GM06990 (cell line): ENCODE measurements around the gene ERLIN1.

ENCODE experiments used
- DNase-seq: peaks from one replicate; pipeline ENCODE4 v3.0.0-alpha.2; 2011; ENCODE audit not compliant: insufficient read length; ENCODE audit errors: extremely low read depth
- H3K27me3 ChIP-seq: replicated peaks from 2 replicates; pipeline ENCODE4 v1.6.0; 2011; ENCODE audit warnings: low read length; ENCODE audit not compliant: control insufficient read depth, insufficient read depth
- H3K36me3 ChIP-seq: 2 replicates; pipeline ENCODE4 v1.5.1; 2011; ENCODE audit warnings: low read length; ENCODE audit not compliant: control insufficient read depth, insufficient read depth
- H3K4me3 ChIP-seq: replicated peaks from 2 replicates; pipeline ENCODE4 v1.5.1; 2011; ENCODE audit warnings: low read depth, mild to moderate bottlenecking, control low read depth, low read length
- CTCF ChIP-seq: IDR thresholded peaks from 2 replicates; pipeline ENCODE4 v1.5.1; 2011; ENCODE audit warnings: low read length, control low read depth, mild to moderate bottlenecking, inconsistent platforms; ENCODE audit not compliant: insufficient read depth, poor library complexity, severe bottlenecking

ERLIN1 gene

GRCh38 chr10:100216006-100216405, 30.2 kb upstream of the ERLIN1 start:
- H3K36me3 ChIP-seq: peaks cover 9% of the 10 kb centered on the region
- no peak for TF ChIP-seq CTCF
- no peaks in the 10 kb centered on the region for H3K27me3 ChIP-seq
- no peak for DNase-seq
- H3K4me3 ChIP-seq: no peak overlapping the region

- TF ChIP-seq CTCF: no peak
- no peaks in the 10 kb centered on the region for H3K27me3 ChIP-seq
- H3K4me3 ChIP-seq: no peak overlapping the region
- peaks cover 2% of the 10 kb centered on the region for H3K36me3 ChIP-seq
- DNase-seq: no peak
These were observed 23.5 kb upstream of the ERLIN1 start for GRCh38 chr10:100209303-100209702.

- no peak for TF ChIP-seq CTCF
- H3K36me3 ChIP-seq: peaks cover 3% of the 10 kb centered on the region
- H3K27me3 ChIP-seq: no peaks in the 10 kb centered on the region
- no peak for DNase-seq
- H3K4me3 ChIP-seq: no peak overlapping the region
These were observed 22.4 kb upstream of the ERLIN1 start for GRCh38 chr10:100208276-100208675.

GRCh38 chr10:100204370-100204769, 18.5 kb upstream of the ERLIN1 start:
- Histone ChIP-seq H3K4me3 (no peak overlapping the region), H3K36me3 (peaks cover 5% of the 10 kb centered on the region), H3K27me3 (no peaks in the 10 kb centered on the region)
- TF ChIP-seq CTCF: no peak
- DNase-seq: no peak

- H3K36me3 ChIP-seq: peaks cover 7% of the 10 kb centered on the region
- no peak for TF ChIP-seq CTCF
- no peak for DNase-seq
- no peak overlapping the region for H3K4me3 ChIP-seq
- no peaks in the 10 kb centered on the region for H3K27me3 ChIP-seq
These were observed 15.7 kb upstream of the ERLIN1 start for GRCh38 chr10:100201549-100201948.

GRCh38 chr10:100194711-100195110, 8.9 kb upstream of the ERLIN1 start:
- Histone ChIP-seq H3K4me3 (no peak overlapping the region), H3K27me3 (no peaks in the 10 kb centered on the region), H3K36me3 (peaks cover 11% of the 10 kb centered on the region)
- DNase-seq: no peak
- TF ChIP-seq CTCF: no peak
